Fibroblast of peridontal ligament (primary cell): ENCODE data around the gene SUMO4.
"Not testable (repeated sequence)": the region's sequence is repeated elsewhere in the genome, so short reads cannot be mapped to it uniquely, and the experiment has no call there.

Experiments used
- DNase-seq: peaks from one replicate; pipeline ENCODE4 v3.0.0-alpha.2; 2010; ENCODE audit errors: extremely low read depth

The SUMO4 gene

DNA sequence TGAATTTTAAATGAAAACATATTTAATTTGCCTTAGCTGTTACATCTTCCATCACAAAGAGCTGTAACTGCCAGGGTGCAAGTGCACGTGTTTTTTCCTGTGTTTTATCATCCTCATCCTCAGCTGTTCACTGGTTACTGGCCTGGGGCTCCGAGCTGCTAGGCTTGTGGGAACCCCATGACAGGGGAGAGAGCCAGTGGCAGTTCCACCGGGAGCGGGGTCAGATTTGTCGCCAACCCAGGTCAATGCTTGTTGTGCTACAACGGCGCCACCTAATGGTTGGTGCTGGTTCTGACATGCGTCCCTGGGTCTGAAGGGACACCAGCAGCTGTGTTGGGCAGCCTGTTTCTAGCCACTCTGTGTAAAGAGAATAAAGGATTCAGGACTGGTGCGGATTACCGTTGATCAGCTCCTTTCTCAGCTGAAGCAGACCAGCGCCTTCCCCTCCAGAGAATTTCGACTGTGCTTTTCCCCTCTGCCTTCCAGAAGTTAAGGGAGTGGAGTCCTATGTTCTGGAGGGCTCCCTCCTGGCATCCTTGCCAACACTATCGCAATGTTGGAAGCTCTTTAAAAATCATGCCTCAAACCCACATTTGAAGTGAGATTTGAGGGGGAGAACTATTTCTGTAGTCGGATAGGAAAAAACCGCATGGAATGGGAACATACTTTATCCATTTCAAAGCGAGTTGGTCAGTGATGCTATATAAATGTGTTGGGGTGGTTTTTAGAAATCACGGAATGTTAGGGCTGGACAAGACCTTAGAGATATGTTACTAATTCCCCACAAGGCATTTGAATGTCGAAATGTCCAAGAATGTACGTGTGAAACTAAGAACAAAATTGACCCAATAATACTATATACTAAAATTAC lies 32.1 kb downstream of the SUMO4 start:
- peak; percentile 89 for DNase-seq

GRCh38 chr6:149433405-149433804 lies 33.3 kb downstream of the SUMO4 start:
- DNase-seq = no peak

GRCh38 chr6:149433881-149434280 lies 33.8 kb downstream of the SUMO4 start:
- DNase-seq = peak; percentile 65

DNA sequence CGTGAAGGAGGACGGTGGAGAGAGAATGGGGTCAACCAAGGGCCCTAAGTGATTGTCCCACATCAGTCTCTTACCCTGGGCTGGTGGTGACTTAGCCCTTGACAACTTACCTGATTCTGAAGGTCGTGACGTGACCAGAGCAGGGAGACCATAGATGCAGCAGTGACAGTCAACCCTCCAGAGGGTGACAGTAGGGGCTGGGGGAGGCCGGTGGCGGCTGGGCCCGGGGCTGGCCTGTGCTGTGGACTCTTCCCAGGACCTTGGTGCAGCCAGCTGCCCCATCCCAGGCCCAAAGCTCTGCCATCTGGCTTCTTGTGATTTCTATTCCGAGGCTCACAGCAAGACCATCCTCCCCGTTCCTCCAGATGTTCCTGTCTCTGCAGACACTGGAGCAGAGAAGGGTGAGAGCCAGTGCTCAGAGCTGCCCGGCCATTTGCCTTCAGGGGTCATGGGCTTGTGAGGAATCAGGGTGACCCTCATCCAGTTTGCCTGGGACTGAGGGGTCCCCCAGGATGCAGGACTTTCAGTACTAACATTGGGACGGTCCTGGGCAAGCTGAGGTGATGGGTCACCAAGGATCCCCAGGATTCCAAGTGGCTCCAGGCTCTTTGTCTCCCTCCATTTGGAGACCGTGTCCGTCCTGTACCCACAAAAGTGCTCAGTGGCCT lies 36.0 kb downstream of the SUMO4 start:
- no peak for DNase-seq

DNA sequence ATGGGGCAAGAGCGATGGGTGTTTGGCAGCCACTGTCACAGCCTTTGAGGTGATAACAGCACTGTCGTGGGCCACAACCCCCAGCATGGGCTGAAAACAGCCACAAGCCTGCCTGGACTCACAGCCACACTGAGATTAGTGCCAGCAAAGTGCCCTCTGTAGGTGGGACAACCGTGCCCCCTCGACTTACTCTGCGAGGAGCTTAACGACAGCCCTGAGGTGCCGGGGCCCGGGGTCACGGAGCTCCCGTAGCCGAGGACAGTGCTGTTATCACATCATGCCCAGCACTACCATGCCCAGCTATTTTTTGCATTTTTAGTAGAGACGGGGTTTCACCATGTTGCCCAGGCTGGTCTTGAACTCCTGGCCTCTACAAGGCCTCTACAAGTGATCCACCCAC lies 36.6 kb downstream of the SUMO4 start:
- no peak for DNase-seq

DNA sequence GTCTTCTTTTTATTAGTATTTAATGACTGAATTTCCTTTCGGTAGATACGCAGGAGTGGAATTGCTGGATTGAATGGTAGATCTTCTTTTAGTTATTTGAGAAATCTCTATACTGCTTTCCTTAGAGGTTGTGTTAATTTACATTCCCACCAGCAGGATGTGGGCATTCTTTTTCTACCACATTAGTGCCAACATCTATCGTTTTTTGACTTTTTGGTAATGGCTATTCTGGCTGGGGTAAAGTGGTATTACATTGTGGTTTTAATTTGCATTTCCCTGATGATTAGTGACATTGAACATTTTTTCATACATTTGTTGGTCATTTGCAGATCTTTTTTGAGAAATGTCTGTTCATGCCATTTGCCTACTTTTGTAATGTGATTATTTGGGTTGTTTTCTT lies 37.1 kb downstream of the SUMO4 start:
- DNase-seq = no peak

DNA sequence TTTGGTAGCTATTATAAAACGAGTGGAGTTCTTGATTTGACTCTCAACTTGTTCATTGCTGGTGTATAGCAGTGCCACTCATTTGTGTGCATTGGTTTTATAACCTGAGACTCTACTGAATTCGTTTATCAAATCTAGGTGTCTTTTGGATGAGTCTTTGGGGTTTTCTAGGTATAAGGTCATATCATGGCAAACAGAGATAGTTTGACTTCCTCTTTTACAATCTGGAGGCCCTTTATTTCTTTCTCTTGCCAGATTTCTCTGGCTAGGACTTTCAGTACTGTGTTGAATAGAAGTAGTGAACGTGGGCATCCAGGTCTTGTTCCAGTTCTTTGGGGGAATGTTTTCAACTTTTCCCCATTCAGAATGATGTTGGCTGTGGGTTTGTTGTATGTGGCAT lies 38.8 kb downstream of the SUMO4 start:
- no peak for DNase-seq

- no peak for DNase-seq
These were observed 39.6 kb downstream of the SUMO4 start for GRCh38 chr6:149439626-149440025.

- DNase-seq = no peak
These were observed 40.9 kb downstream of the SUMO4 start for GRCh38 chr6:149440735-149441671.

DNA sequence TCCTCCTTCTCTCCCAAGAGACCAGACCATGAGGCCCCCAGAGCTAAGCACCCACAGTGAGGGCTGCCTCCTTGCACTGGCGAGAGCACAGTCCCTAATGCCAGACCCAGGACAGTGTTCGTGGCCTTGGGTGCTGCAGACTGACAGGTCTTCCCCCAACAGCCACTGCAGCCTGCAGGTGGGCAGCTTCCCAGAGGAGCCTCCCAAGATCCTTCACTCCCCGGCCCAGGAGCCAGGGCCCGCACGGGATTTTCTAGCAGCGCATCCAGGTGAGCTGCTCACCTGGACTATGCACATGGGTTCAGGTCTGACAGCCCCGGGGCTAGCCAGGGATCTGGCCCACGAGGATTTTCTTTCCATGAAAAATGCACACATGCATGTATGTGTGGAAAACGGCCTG lies 41.7 kb downstream of the SUMO4 start:
- DNase-seq = no peak

DNA sequence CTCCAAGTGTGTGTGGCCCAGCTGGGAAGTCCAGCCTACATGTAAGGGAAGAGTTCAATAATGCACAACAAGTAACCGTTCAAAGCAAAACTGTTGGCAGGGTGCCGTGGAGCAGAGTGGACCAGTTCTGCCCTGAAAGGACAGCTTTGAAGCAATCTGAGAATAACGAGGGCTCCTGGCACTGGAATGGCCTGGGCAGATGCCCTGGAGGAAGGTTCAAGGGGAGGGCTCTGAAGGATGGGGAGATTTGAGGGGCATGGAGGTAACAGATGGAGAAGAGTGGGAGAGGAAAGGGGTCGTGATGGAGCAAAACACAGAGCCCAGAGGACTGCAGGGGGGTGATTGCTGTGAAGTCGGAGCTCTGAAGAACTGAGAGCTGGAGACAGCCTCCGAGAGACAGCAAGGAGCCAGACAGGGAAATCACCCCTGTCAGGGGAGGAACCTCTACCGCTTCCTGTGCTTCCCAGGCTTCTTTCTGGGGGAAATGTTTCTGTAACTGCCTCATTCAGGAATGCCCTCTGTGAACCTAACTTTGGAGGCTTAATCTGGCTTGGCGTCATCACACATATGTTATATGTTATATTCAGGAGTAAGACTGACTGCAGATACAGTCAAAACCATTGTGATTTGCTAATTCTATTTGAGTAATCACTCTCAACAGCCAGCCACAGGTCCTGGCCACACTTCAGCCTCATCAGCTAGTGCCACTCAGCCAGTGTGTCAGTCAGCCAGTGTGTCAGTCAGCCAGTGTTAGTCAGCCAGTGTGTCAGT lies 43.5 kb downstream of the SUMO4 start:
- DNase-seq = peak; percentile 46

- DNase-seq = not testable (repeated sequence)
These were observed 44.5 kb downstream of the SUMO4 start for GRCh38 chr6:149444360-149445094.

DNA sequence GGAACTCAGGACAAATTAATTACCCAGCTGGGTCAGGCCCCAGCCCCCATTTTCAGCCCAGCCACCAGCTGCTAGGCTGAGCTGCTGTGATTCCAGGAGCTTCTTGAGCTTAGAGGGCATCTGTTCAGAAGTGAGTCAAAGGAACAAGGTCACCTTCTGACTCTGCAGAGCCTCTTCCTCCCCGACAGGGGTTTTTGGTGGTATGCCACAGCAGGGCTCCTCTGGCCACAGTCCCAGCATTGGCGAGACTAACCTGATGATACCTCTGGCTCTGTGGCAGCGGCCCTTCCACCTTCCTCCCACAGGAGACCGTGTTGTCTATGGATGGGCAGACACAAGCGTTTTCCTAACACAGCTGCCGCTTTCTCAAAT lies 45.0 kb downstream of the SUMO4 start:
- no peak for DNase-seq

DNA sequence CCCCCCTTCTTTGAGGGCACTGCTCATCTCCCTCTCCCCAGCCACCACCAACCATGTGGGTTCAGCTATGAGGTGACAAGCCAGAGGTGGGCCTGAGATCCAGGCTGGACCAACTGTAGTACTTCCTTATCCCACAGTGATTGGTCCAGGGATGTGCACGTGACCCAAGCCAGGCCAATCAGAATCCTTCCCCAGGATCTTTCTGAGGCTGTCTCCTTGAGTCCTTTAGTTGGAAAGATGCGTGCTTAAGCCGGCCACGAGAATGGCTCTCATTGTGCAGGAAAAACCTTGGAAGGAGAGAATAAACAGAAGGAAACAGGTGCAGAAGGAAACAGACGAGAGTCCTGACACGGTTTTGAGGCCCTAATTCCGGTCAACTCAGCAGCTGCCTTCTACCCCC lies 45.5 kb downstream of the SUMO4 start:
- no peak for DNase-seq

GRCh38 chr6:149446791-149447376 lies 46.8 kb downstream of the SUMO4 start:
- no peak for DNase-seq

DNA sequence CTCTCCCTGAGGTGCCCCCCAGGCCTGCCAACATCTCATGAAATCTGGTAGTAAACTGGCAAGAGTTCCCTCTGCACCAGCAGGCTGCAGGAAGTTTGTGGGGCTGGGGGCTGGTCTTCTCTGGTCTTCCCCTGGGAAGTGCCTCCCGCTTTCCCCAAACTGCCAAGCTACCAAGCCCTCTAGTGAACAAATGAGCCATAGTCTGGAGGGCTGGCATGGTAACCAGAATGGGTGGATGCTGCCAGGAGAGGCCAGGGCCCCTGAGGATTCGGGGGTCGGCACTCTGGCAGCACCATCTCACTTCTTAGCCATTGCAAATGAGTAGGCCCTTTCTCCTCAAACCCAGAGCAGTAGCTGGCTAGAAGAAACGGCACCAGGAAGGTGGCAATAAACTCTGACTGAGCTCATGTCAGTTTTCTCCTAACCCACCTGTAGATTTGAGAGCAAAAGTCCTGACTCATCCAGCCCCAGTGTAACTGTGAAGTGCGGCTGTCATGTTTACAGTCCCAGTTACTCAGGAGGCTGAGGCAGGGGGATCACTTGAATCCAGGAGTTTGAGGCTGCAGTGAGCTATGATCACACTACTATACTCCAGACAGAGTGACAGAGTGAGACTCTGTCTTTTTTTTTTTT lies 48.9 kb downstream of the SUMO4 start:
- DNase-seq = no peak

DNA sequence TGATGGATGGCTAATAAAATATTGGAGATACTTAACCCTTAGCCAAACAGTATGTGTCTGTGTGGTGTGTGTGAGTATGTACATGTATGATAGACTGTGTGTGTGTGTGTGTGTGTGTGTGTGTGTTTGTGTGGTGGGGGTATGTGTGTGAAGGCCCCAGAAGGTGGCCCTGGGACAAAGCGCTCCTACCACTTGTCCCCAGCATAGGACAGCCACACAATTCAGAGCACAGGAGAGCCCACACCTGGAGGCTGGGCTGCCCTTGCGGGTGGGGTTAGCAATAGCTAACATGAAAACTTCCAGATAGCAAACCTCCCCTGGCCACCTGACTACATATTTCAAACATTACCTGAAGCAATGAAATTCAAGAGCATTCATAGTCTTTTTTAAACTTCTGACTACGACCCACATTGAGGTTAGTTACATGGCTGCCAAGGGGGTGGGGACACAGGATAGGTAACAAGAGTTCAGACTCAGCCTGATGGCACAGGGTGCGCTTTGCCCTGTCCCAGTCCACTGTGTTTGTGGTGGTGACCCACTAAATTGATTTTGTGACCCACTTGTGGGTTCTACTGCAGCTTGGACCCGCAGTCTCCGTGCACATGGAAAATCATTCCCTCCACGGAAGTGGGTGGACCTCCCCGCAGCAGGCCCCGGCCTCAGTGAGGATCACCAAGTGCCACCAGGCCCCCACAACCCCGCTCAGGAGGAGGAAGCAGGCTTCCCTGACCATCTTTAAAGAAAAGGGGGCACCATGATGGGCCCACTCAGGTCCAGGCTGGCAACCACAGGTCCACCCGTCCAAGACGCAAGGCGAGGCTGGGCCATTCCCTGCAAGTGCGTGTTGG lies 50.0 kb downstream of the SUMO4 start:
- no peak for DNase-seq
